ENCODE data around the gene FIP1L1. TPM values are rescaled to one million over a fixed set of nuclear protein-coding genes. Genes with fewer than 3 reads are reported as not detected.

FIP1L1 gene
- polyA plus RNA-seq, 2 of the 4 experiments (the other 2 are of a cell fraction) = 27.9 to 40.5 TPM

GRCh38 chr4:53361451-53361850 lies 16.0 kb upstream of the FIP1L1 start:
- FAIRE-seq = no peak
- no peak for DNase-seq (ENCODE audit: low read depth in 1 of 2, low spot score in 1 of 2)
- Histone ChIP-seq H3K4me1 (no peaks in the 10 kb centered on the region; the same call in 1 of the 3 replicates), H3K4me2 (no peak overlapping the region), H3K9me3 (no peaks in the 10 kb centered on the region), H3K4me3 (no peak overlapping the region), H3K27ac (no peak overlapping the region)
- ChIA-PET CTCF (no interaction called here), POLR2A (no interaction called here)
- WGBS (ENCODE audit: missing lambda C conversion rate) = 60% methylated on average over 3 of the region's 3 CpGs
- no peak for ATAC-seq
- TF ChIP-seq CTCF (IDR thresholded peaks at IDR 0.05) = no peak
- no peak for TF ChIP-seq PHF8 (IDR thresholded peaks at IDR 0.05; ENCODE audit: borderline replicate concordance, low read depth)
- no peak for TF ChIP-seq FOXS1 (CRISPR knock-in tag; IDR thresholded peaks at IDR 0.05)
- no peak for TF ChIP-seq CHD4 (IDR thresholded peaks at IDR 0.05; ENCODE audit: borderline replicate concordance)
- TF ChIP-seq SMC3 (IDR thresholded peaks at IDR 0.05) = no peak
- no peak for TF ChIP-seq PBX3 (IDR thresholded peaks at IDR 0.05)
- TF ChIP-seq, protein P1, sequence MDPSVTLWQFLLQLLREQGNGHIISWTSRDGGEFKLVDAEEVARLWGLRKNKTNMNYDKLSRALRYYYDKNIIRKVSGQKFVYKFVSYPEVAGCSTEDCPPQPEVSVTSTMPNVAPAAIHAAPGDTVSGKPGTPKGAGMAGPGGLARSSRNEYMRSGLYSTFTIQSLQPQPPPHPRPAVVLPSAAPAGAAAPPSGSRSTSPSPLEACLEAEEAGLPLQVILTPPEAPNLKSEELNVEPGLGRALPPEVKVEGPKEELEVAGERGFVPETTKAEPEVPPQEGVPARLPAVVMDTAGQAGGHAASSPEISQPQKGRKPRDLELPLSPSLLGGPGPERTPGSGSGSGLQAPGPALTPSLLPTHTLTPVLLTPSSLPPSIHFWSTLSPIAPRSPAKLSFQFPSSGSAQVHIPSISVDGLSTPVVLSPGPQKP (IDR thresholded peaks at IDR 0.05; ENCODE audit: low read depth, low read length) = no peak
- TF ChIP-seq TP53 (CRISPR knock-in tag; IDR thresholded peaks at IDR 0.05) = no peak
- no peak for TF ChIP-seq BCL3 (IDR thresholded peaks at IDR 0.05)

DNA sequence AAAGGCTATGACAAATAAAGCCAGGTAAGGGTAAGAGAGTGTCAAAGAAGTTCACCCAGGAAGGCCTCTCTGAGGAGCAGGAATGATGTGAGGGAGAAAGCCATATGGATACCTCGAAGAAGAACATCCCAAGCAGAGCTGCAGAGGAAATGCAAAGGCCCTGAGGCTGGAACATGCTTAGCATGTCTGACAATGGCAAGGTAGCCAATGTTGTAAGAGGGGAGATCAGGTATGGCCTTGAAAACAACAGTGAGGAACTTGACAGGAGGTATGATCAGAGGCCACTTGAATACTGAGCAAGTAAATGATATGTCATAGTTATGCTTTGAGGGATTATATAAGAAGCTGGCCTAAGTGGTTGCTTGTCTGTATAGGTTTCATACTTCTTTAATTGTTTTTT lies 15.3 kb upstream of the FIP1L1 start:
- Histone ChIP-seq H3K4me3 (no peak overlapping the region), H3K4me1 (peaks cover 2% of the 10 kb centered on the region; the same call in 2 of the 3 replicates), H3K9me3 (no peaks in the 10 kb centered on the region), H3K27ac (no peak overlapping the region), H3K4me2 (no peak overlapping the region)
- no peak for TF ChIP-seq KDM5A (IDR thresholded peaks at IDR 0.05)
- no peak for TF ChIP-seq RAD21 (conservative IDR thresholded peaks at IDR 0.05 in 1 of 2, IDR thresholded peaks at IDR 0.05 in 1 of 2)
- no peak for TF ChIP-seq ATOH8 (CRISPR knock-in tag; IDR thresholded peaks at IDR 0.05; ENCODE audit: low read depth)
- no peak for TF ChIP-seq NFE2L2 (conservative IDR thresholded peaks at IDR 0.05; ENCODE audit: low read length)
- TF ChIP-seq FOSB (CRISPR knock-in tag; IDR thresholded peaks at IDR 0.05) = no peak
- TF ChIP-seq TFCP2L1 (CRISPR knock-in tag; IDR thresholded peaks at IDR 0.05) = no peak
- no peak for TF ChIP-seq RFX5 (IDR thresholded peaks at IDR 0.05)
- TF ChIP-seq GATA3 (IDR thresholded peaks at IDR 0.05; ENCODE audit: borderline replicate concordance) = no peak
- no peak for TF ChIP-seq HOXB13 (CRISPR knock-in tag; IDR thresholded peaks at IDR 0.05; ENCODE audit: low read depth)
- DNase-seq (ENCODE audit: low read depth in 1 of 2, low spot score in 1 of 2) (no peak), FAIRE-seq (no peak), ATAC-seq (no peak)
- WGBS (ENCODE audit: missing lambda C conversion rate) = 95% methylated on average over 1 of the region's 1 CpG
- ChIA-PET CTCF (no interaction called here), POLR2A (no interaction called here)

DNA sequence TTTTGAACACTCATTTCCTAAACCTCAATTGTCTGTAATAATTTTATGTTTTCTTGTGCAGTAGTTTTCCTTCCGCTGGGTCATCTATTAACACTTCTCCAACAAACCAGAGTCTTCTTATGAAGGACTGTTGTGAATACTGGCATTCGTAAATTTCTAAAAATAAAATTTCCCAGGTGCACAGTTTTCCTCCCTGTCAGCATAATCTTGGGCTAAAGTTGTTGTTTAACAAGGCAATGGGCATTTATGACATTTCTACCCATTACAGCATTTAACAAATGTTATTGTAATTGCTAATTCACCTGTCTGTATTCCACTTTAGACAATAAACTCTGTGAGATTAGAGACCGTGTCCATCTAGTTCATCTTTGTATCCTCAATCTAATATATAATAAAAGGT lies 12.8 kb upstream of the FIP1L1 start:
- FAIRE-seq = no peak
- CTCF ChIA-PET = no interaction called here
- WGBS (ENCODE audit: missing lambda C conversion rate) = 39% methylated on average over 3 of the region's 3 CpGs

More for the DNA sequence above, 12.8 kb upstream of the FIP1L1 start:
- peak overlapping the region; percentile 91 for H3K4me2 ChIP-seq
- peaks cover 2% of the 10 kb centered on the region; the same call in 2 of the 3 replicates for H3K4me1 ChIP-seq
- H3K4me3 ChIP-seq = peak overlapping the region; percentile 94
- POLR2A ChIA-PET = no interaction called here
- no peak for DNase-seq (ENCODE audit: low read depth in 1 of 2, low spot score in 1 of 2)
- ATAC-seq = no peak
- H3K9me3 ChIP-seq = no peaks in the 10 kb centered on the region
- no peak overlapping the region; a peak in 1 of 6 replicates for H3K27ac ChIP-seq
- no peak for TF ChIP-seq ZC3H11A (IDR thresholded peaks at IDR 0.05)
- peak; percentile 32 for TF ChIP-seq MAFK (IDR thresholded peaks at IDR 0.05; ENCODE audit: partially characterized antibody)
